H9 (cell line): Measurements from ENCODE around the gene NT5C3A. TPM values are rescaled to one million over a fixed set of nuclear protein-coding genes. Genes with fewer than 3 reads are reported as not detected.

Experiments
- DNase-seq: peaks from one replicate; pipeline ENCODE4 v3.0.0-alpha.2; 2017
- H2AFZ ChIP-seq: one replicate; pipeline ENCODE4 v1.6.1; 2013; ENCODE audit warnings: mild to moderate bottlenecking, low read length, control low read depth, moderate library complexity
- H2AK5ac ChIP-seq: 2 replicates; pipeline ENCODE4 v1.6.1; 2013; ENCODE audit warnings: low read length, control low read depth, mixed read lengths; ENCODE audit not compliant: insufficient read length
- H2BK120ac ChIP-seq: one replicate; pipeline ENCODE4 v1.6.1; 2013; ENCODE audit warnings: low read depth, mild to moderate bottlenecking, low read length, control low read depth, inconsistent platforms; ENCODE audit not compliant: poor library complexity, severe bottlenecking
- H2BK12ac ChIP-seq: 2 replicates; pipeline ENCODE4 v1.6.1; 2013; ENCODE audit warnings: low read length, control low read depth, mixed read lengths, low read depth; ENCODE audit not compliant: insufficient read length
- H2BK15ac ChIP-seq: 2 replicates; pipeline ENCODE4 v1.6.1; 2013; ENCODE audit warnings: low read depth, low read length, control low read depth
- H2BK20ac ChIP-seq: one replicate; pipeline ENCODE4 v1.6.1; 2013; ENCODE audit warnings: low read depth, mild to moderate bottlenecking, low read length, control low read depth, inconsistent platforms; ENCODE audit not compliant: poor library complexity, severe bottlenecking
- H2BK5ac ChIP-seq: 2 replicates; pipeline ENCODE4 v1.6.1; 2013; ENCODE audit warnings: low read length, control low read depth, mixed read lengths; ENCODE audit not compliant: insufficient read length
- H3K14ac ChIP-seq: 2 replicates; pipeline ENCODE4 v1.6.1; 2013; ENCODE audit warnings: low read length, control low read depth; ENCODE audit not compliant: insufficient read depth
- H3K18ac ChIP-seq: 2 replicates; pipeline ENCODE4 v1.6.1; 2013; ENCODE audit warnings: low read depth, mild to moderate bottlenecking, mixed read lengths, low read length, control low read depth; ENCODE audit not compliant: insufficient read length
- H3K23ac ChIP-seq: 2 replicates; pipeline ENCODE4 v1.6.1; 2013; ENCODE audit warnings: low read length, control low read depth, mixed read lengths, low read depth; ENCODE audit not compliant: insufficient read length
- H3K23me2 ChIP-seq: 2 replicates; pipeline ENCODE4 v1.6.1; 2013; ENCODE audit warnings: low read depth, mild to moderate bottlenecking, mixed read lengths, low read length, control low read depth; ENCODE audit not compliant: insufficient read length, poor library complexity, severe bottlenecking
- H3K27ac ChIP-seq: 2 replicates; pipeline ENCODE4 v1.5.1; 2013; ENCODE audit warnings: low read length, control low read depth, mixed read lengths, low read depth; ENCODE audit not compliant: insufficient read length
- H3K27me3 ChIP-seq: 2 replicates; pipeline ENCODE4 v1.6.1; 2013; ENCODE audit warnings: low read length, control low read depth, inconsistent platforms; ENCODE audit not compliant: insufficient read depth
- H3K4ac ChIP-seq: 2 replicates; pipeline ENCODE4 v1.6.1; 2013; ENCODE audit warnings: low read depth, mild to moderate bottlenecking, control low read depth, inconsistent platforms, low read length, moderate library complexity
- H3K4me1 ChIP-seq: 2 replicates; pipeline ENCODE4 v1.6.1; 2013; ENCODE audit warnings: low read length, control low read depth, inconsistent platforms; ENCODE audit not compliant: insufficient read depth
- H3K4me2 ChIP-seq: 2 replicates; pipeline ENCODE4 v1.6.1; 2013; ENCODE audit warnings: low read length, control low read depth, mixed read lengths; ENCODE audit not compliant: insufficient read length, insufficient read depth
- H3K56ac ChIP-seq: 2 replicates; pipeline ENCODE4 v1.6.1; 2013; ENCODE audit warnings: low read depth, mild to moderate bottlenecking, mixed read lengths, low read length, control low read depth; ENCODE audit not compliant: insufficient read length
- H3K79me1 ChIP-seq: 2 replicates; pipeline ENCODE4 v1.6.1; 2013; ENCODE audit warnings: low read depth, mild to moderate bottlenecking, moderate library complexity, low read length, control low read depth, inconsistent platforms; ENCODE audit not compliant: insufficient read depth, poor library complexity, severe bottlenecking
- H3K79me2 ChIP-seq: 2 replicates; pipeline ENCODE4 v1.6.1; 2013; ENCODE audit warnings: low read length, control low read depth, inconsistent platforms; ENCODE audit not compliant: insufficient read depth
- H3K9ac ChIP-seq: 2 replicates; pipeline ENCODE4 v1.6.1; 2013; ENCODE audit warnings: low read length, control low read depth, mixed read lengths; ENCODE audit not compliant: insufficient read length; ENCODE audit errors: extremely low read depth
- H3K9me3 ChIP-seq: one replicate; pipeline ENCODE4 v1.6.1; 2013; ENCODE audit warnings: low read depth, low read length, inconsistent platforms; ENCODE audit not compliant: control insufficient read depth
- H3T11ph ChIP-seq: one replicate; pipeline ENCODE4 v1.6.1; 2013; ENCODE audit warnings: mild to moderate bottlenecking, low read length, control low read depth, inconsistent platforms
- H4K20me1 ChIP-seq: one replicate; pipeline ENCODE4 v1.6.1; 2013; ENCODE audit not compliant: control insufficient read depth, insufficient read length, insufficient read depth
- H4K5ac ChIP-seq: 2 replicates; pipeline ENCODE4 v1.6.1; 2013; ENCODE audit warnings: low read depth, mild to moderate bottlenecking, mixed read lengths, low read length, control low read depth; ENCODE audit not compliant: insufficient read length
- H4K8ac ChIP-seq: replicated peaks from 2 replicates; pipeline ENCODE4 v1.6.1; 2013; ENCODE audit warnings: low read length, control low read depth, mixed read lengths, low read depth; ENCODE audit not compliant: insufficient read length
- H4K91ac ChIP-seq: 2 replicates; pipeline ENCODE4 v1.6.1; 2013; ENCODE audit warnings: low read depth, mild to moderate bottlenecking, moderate library complexity, mixed read lengths, low read length, control low read depth; ENCODE audit not compliant: insufficient read length
- H3K27ac Mint-ChIP-seq, 3 experiments: 2 replicates in 2 of 3; 3 replicates in 1 of 3; pipeline ENCODE4 v1.8.0; 2020 to 2021; ENCODE audit warnings: mixed read lengths in 3 of 3, mild to moderate bottlenecking in 1 of 3, moderate library complexity in 1 of 3
- H3K27me3 Mint-ChIP-seq: 2 replicates; pipeline ENCODE4 v1.8.0; 2021; ENCODE audit warnings: low read depth, mild to moderate bottlenecking, moderate library complexity, mixed read lengths
- H3K36me3 Mint-ChIP-seq, 3 experiments: 2 replicates in 2 of 3; 3 replicates in 1 of 3; pipeline ENCODE4 v1.8.0; 2020 to 2021; ENCODE audit warnings: low read depth in 3 of 3, mixed read lengths in 3 of 3; ENCODE audit not compliant: insufficient read depth in 1 of 3
- H3K4me1 Mint-ChIP-seq, 2 experiments: 2 replicates each; pipeline ENCODE4 v1.8.0; 2020; ENCODE audit warnings: mixed read lengths in 2 of 2
- H3K4me3 Mint-ChIP-seq, 2 experiments: 2 replicates in 1 of 2; 3 replicates in 1 of 2; pipeline ENCODE4 v1.8.0; 2020 to 2021; ENCODE audit warnings: mild to moderate bottlenecking in 2 of 2, mixed read lengths in 2 of 2, moderate library complexity in 1 of 2
- H3K9me3 Mint-ChIP-seq, 2 experiments: 2 replicates in 1 of 2; 3 replicates in 1 of 2; pipeline ENCODE4 v1.8.0; 2020; ENCODE audit warnings: mild to moderate bottlenecking in 2 of 2, mixed read lengths in 2 of 2, moderate library complexity in 1 of 2
- WGBS: extraction: QIAGEN DNeasy Blood & Tissue Kit; methylation state at CpG from one replicate; pipeline ENCODE4 v1.1.7; 2013; ENCODE audit warnings: missing lambda C conversion rate, low lambda C conversion rate, mixed read lengths; ENCODE audit not compliant: insufficient read length; ENCODE audit errors: extremely low coverage; 5-methylcytosine and 5-hydroxymethylcytosine counted together
- total RNA-seq: library from RNA; stranded (reverse); gene quantifications from 2 replicates; pipeline ENCODE4 v1.2.1, GENCODE V29; 2021
- TF ChIP-seq, protein P1 (sequence below): fragments of 200-600 bp; sonication (generic); conservative IDR thresholded peaks from 3 replicates; pipeline ENCODE4 v1.8.0; 2021; ENCODE audit warnings: antibody characterized with exemption, mild to moderate bottlenecking

Gene NT5C3A
- total RNA-seq, 1 experiment from 2014 or later, result 22.1 TPM

DNA sequence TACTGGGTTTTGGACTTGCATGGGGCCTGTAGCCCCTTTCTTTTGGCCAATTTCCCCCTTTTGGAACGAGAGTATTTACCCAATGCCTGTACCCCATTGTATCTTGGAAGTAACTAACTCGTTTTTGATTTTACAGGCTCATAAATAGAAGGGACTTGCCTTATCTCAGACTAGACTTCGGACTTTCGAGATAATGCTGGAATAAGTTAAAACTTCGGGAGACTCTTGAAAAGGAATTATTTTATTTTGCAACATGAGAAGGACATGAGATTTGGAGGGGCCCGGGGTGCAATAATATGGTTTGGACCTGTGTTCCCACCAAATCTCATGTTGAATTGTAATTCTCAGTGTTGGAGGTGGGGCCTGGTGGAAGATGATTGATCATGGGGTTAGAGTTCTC lies 8.3 kb upstream of the NT5C3A start:
- Histone ChIP-seq H2AFZ (no peak overlapping the region), H3K79me2 (no peaks in the 10 kb centered on the region), H3K14ac (no peak overlapping the region), H2AK5ac (no peak overlapping the region), H3K56ac (no peak overlapping the region), H3K4me1 (peaks cover 2% of the 10 kb centered on the region; the same call in 1 of the 2 replicates), H4K8ac (no peak overlapping the region), H3K4ac (no peak overlapping the region), H2BK15ac (no peak overlapping the region), H3K18ac (no peak overlapping the region), H2BK12ac (no peak overlapping the region), H3K9ac (no peak overlapping the region), H2BK5ac (no peak overlapping the region), H2BK20ac (no peak overlapping the region), H3K79me1 (no peaks in the 10 kb centered on the region), H3K4me2 (no peak overlapping the region), H3K27me3 (no peaks in the 10 kb centered on the region), H2BK120ac (no peak overlapping the region), H3K9me3 (peaks cover 9% of the 10 kb centered on the region), H3T11ph (no peak overlapping the region), H3K23me2 (no peaks in the 10 kb centered on the region), H4K91ac (no peak overlapping the region), H3K27ac (no peak overlapping the region), H4K20me1 (no peaks in the 10 kb centered on the region), H3K23ac (no peak overlapping the region), H4K5ac (no peak overlapping the region)
- Mint-ChIP-seq H3K9me3 (peaks cover 39 to 43% of the 10 kb centered on the region in 2 experiments), H3K4me1 (peaks cover 3 to 6% of the 10 kb centered on the region in 2 experiments), H3K27me3 (peaks cover 3% of the 10 kb centered on the region), H3K4me3 (no peak overlapping the region), H3K36me3 (peaks cover 9 to 22% (median 15%) of the 10 kb centered on the region in 3 experiments), H3K27ac (no peak overlapping the region)
- no CpG with 5 or more reads among the region's 6 CpGs for WGBS
- TF ChIP-seq, protein P1, sequence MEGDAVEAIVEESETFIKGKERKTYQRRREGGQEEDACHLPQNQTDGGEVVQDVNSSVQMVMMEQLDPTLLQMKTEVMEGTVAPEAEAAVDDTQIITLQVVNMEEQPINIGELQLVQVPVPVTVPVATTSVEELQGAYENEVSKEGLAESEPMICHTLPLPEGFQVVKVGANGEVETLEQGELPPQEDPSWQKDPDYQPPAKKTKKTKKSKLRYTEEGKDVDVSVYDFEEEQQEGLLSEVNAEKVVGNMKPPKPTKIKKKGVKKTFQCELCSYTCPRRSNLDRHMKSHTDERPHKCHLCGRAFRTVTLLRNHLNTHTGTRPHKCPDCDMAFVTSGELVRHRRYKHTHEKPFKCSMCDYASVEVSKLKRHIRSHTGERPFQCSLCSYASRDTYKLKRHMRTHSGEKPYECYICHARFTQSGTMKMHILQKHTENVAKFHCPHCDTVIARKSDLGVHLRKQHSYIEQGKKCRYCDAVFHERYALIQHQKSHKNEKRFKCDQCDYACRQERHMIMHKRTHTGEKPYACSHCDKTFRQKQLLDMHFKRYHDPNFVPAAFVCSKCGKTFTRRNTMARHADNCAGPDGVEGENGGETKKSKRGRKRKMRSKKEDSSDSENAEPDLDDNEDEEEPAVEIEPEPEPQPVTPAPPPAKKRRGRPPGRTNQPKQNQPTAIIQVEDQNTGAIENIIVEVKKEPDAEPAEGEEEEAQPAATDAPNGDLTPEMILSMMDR, result no peak
- DNase-seq, result no peak
